ENCODE data around the gene E2F8.
A peak's percentile ranks its signal among the peaks of the same experiment; 100 is the strongest.

The E2F8 gene

GRCh38 chr11:19242179-19242932 is 1.6 kb upstream of the E2F8 start:
- DNase-seq (no peak), ATAC-seq (ENCODE audit: insufficient read depth, low read depth) (no peak)
- Histone ChIP-seq H3K4me2 (ENCODE audit: insufficient read depth, low read length) (peak overlapping the region; percentile 84), H3K9me3 (ENCODE audit: insufficient read depth, low read length, severe bottlenecking) (no peaks in the 10 kb centered on the region), H3K27ac (ENCODE audit: low read length) (peak overlapping the region; percentile 81), H3K4me3 (ENCODE audit: low read depth in 1 of 2, low read length in 2 of 2) (peak overlapping the region; percentile 28 to 99; a peak in 3 of 4 replicates), H4K20me1 (ENCODE audit: insufficient read depth, low read length) (no peaks in the 10 kb centered on the region), H2AFZ (ENCODE audit: low read depth, low read length) (peak overlapping the region; percentile 90), H3K4me1 (ENCODE audit: insufficient read depth, low read length) (peaks cover 37% of the 10 kb centered on the region), H3K9ac (ENCODE audit: low read depth, low read length) (peak overlapping the region; percentile 99), H3K36me3 (ENCODE audit: insufficient read depth, low read length) (peaks cover 24% of the 10 kb centered on the region), H3K79me2 (ENCODE audit: insufficient read depth, low read length) (peaks cover 35% of the 10 kb centered on the region), H3K27me3 (ENCODE audit: insufficient read depth, low read length, poor library complexity) (no peaks in the 10 kb centered on the region)
- TF ChIP-seq CTCF (IDR thresholded peaks at IDR 0.05; ENCODE audit: borderline replicate concordance, extremely low read depth, low read length, poor library complexity, severe bottlenecking) = no peak
- no peak for TF ChIP-seq EZH2 (IDR thresholded peaks at IDR 0.05; ENCODE audit: borderline replicate concordance, low read depth, low read length, severe bottlenecking)

GRCh38 chr11:19241260-19242178 is 774 bp upstream of the E2F8 start:
- DNase-seq (peak; percentile 82), ATAC-seq (ENCODE audit: insufficient read depth, low read depth) (peak; percentile 73)
- no peaks in the 10 kb centered on the region for H4K20me1 ChIP-seq (ENCODE audit: insufficient read depth, low read length)
- H3K9ac ChIP-seq (ENCODE audit: low read depth, low read length) = peak overlapping the region; percentile 99
- H3K4me2 ChIP-seq (ENCODE audit: insufficient read depth, low read length) = peak overlapping the region; percentile 84
- H3K27me3 ChIP-seq (ENCODE audit: insufficient read depth, low read length, poor library complexity) = no peaks in the 10 kb centered on the region
- peaks cover 36% of the 10 kb centered on the region for H3K79me2 ChIP-seq (ENCODE audit: insufficient read depth, low read length)
- peak overlapping the region; percentile 90 for H2AFZ ChIP-seq (ENCODE audit: low read depth, low read length)
- peaks cover 37% of the 10 kb centered on the region for H3K4me1 ChIP-seq (ENCODE audit: insufficient read depth, low read length)
- peaks cover 32% of the 10 kb centered on the region for H3K36me3 ChIP-seq (ENCODE audit: insufficient read depth, low read length)
- H3K9me3 ChIP-seq (ENCODE audit: insufficient read depth, low read length, severe bottlenecking) = no peaks in the 10 kb centered on the region
- TF ChIP-seq CTCF (IDR thresholded peaks at IDR 0.05; ENCODE audit: borderline replicate concordance, extremely low read depth, low read length, poor library complexity, severe bottlenecking) = no peak
- no peak for TF ChIP-seq EZH2 (IDR thresholded peaks at IDR 0.05; ENCODE audit: borderline replicate concordance, low read depth, low read length, severe bottlenecking)
- H3K4me3 ChIP-seq (ENCODE audit: low read depth in 1 of 2, low read length in 2 of 2) = peak overlapping the region; percentile 93 to 99
- peak overlapping the region; percentile 94 for H3K27ac ChIP-seq (ENCODE audit: low read length)

GRCh38 chr11:19239039-19239438 is 1.7 kb downstream of the E2F8 start:
- ATAC-seq (ENCODE audit: insufficient read depth, low read depth) (no peak), DNase-seq (no peak)
- H3K4me1 ChIP-seq (ENCODE audit: insufficient read depth, low read length) = peaks cover 37% of the 10 kb centered on the region
- H3K4me3 ChIP-seq (ENCODE audit: low read depth in 1 of 2, low read length in 2 of 2) = peak overlapping the region; percentile 93 to 99; a peak in 3 of 4 replicates
- no peak overlapping the region for H2AFZ ChIP-seq (ENCODE audit: low read depth, low read length)
- H3K9me3 ChIP-seq (ENCODE audit: insufficient read depth, low read length, severe bottlenecking) = no peaks in the 10 kb centered on the region
- H3K27me3 ChIP-seq (ENCODE audit: insufficient read depth, low read length, poor library complexity) = no peaks in the 10 kb centered on the region
- no peaks in the 10 kb centered on the region for H4K20me1 ChIP-seq (ENCODE audit: insufficient read depth, low read length)
- peak overlapping the region; percentile 99 for H3K9ac ChIP-seq (ENCODE audit: low read depth, low read length)
- peak overlapping the region; percentile 93 for H3K4me2 ChIP-seq (ENCODE audit: insufficient read depth, low read length)
- TF ChIP-seq EZH2 (IDR thresholded peaks at IDR 0.05; ENCODE audit: borderline replicate concordance, low read depth, low read length, severe bottlenecking) (no peak), CTCF (IDR thresholded peaks at IDR 0.05; ENCODE audit: borderline replicate concordance, extremely low read depth, low read length, poor library complexity, severe bottlenecking) (no peak)
- peaks cover 36% of the 10 kb centered on the region for H3K79me2 ChIP-seq (ENCODE audit: insufficient read depth, low read length)
- peaks cover 55% of the 10 kb centered on the region for H3K36me3 ChIP-seq (ENCODE audit: insufficient read depth, low read length)
- peak overlapping the region; percentile 37; the same call in 1 of the 2 replicates for H3K27ac ChIP-seq (ENCODE audit: low read length)
